ENCODE data around the gene TCF20.

The TCF20 gene

DNA sequence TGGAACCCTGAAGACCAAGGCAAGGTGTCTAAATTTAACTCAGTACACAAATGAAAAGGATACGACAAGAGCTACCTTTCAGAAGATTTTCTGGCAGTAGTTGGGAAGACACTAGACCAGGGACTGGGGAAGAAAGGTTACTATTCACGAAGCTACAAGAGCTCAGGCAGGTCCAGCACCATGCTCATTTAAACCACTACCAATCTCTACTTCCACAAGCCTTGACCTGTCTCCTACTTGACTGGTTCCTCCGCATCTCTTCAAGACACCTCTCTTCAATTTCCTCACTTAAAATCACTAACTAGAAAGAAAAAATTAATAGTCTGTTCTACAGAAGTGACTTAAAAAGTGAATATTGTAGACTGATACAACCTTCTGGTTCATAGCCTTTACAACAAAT lies 22.9 kb downstream of the TCF20 start:
- Histone ChIP-seq H3K27me3 (ENCODE audit: control insufficient read depth, insufficient read depth, low read length) (no peaks in the 10 kb centered on the region), H3K4me2 (ENCODE audit: low read length) (no peak overlapping the region), H3K4me3 (ENCODE audit: low read length) (no peak overlapping the region), H3K4me1 (ENCODE audit: control insufficient read depth, insufficient read depth, low read length) (no peaks in the 10 kb centered on the region), H3K9me3 (replicated peaks; ENCODE audit: low read length) (no peaks in the 10 kb centered on the region), H3K36me3 (ENCODE audit: insufficient read depth, low read length) (no peaks in the 10 kb centered on the region), H3K9ac (ENCODE audit: low read depth, low read length) (no peak overlapping the region)

DNA sequence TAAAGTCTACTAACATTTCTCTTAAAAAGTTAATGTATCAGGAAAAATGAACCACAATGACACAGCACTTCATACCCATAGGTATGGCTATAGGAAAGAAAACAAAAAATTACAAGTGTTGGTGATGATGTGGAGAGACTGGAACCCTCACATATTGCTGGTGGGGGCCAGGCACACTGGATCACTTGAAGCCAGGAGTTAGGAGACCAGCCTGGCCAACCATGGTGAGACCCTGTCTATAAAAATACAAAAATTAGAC lies 26.7 kb downstream of the TCF20 start:
- H3K4me2 ChIP-seq (ENCODE audit: low read length), result no peak overlapping the region
- H3K27me3 ChIP-seq (ENCODE audit: control insufficient read depth, insufficient read depth, low read length), result no peaks in the 10 kb centered on the region
- H3K4me1 ChIP-seq (ENCODE audit: control insufficient read depth, insufficient read depth, low read length), result no peaks in the 10 kb centered on the region
- no peaks in the 10 kb centered on the region for H3K36me3 ChIP-seq (ENCODE audit: insufficient read depth, low read length)
- H3K9me3 ChIP-seq (replicated peaks; ENCODE audit: low read length), result no peaks in the 10 kb centered on the region
- H3K9ac ChIP-seq (ENCODE audit: low read depth, low read length), result no peak overlapping the region
- H3K4me3 ChIP-seq (ENCODE audit: low read length), result no peak overlapping the region

DNA sequence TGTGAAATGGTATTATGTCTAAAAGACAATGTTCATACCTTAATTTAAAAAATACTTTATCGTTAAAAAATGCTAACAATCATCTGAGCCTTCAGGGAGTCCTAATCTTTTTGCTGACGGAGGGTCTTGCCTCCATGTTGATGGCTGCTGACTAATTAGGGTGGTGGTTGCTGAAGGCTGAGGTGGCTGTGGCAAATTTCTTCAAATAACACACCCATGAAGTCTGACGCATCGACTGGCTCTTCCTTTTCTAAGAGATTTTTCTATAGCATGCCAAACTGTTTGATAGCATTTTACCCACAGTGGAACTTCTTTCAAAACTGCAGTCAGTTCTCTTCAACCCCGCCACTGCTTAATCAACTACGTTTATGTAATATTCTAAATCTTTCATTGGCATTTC lies 33.6 kb downstream of the TCF20 start:
- no peak overlapping the region for H3K9ac ChIP-seq (ENCODE audit: low read depth, low read length)
- no peak overlapping the region for H3K4me3 ChIP-seq (ENCODE audit: low read length)
- no peaks in the 10 kb centered on the region for H3K36me3 ChIP-seq (ENCODE audit: insufficient read depth, low read length)
- H3K4me1 ChIP-seq (ENCODE audit: control insufficient read depth, insufficient read depth, low read length), result no peaks in the 10 kb centered on the region
- H3K27me3 ChIP-seq (ENCODE audit: control insufficient read depth, insufficient read depth, low read length), result no peaks in the 10 kb centered on the region
- H3K4me2 ChIP-seq (ENCODE audit: low read length), result no peak overlapping the region
- H3K9me3 ChIP-seq (replicated peaks; ENCODE audit: low read length), result no peaks in the 10 kb centered on the region

DNA sequence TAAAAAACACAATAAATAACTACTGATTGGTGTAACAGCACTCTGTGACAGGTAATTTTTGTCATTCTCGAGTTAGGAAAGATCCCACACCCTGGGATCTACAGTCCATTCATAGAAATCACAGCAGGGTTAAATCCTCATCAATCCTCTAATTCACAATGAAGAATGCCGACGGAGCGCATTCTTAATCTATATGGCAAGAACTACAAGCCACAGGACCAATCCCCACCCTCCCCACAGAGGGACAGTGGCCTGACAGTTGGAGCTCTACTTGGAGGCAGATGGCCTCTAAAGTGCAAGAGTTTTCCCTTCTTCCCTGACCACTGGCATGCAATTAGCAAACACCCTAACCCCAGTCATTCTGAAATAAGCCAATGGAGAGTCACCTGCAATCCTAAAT lies 34.2 kb downstream of the TCF20 start:
- Histone ChIP-seq H3K4me3 (ENCODE audit: low read length) (no peak overlapping the region), H3K4me1 (ENCODE audit: control insufficient read depth, insufficient read depth, low read length) (no peaks in the 10 kb centered on the region), H3K9me3 (replicated peaks; ENCODE audit: low read length) (no peaks in the 10 kb centered on the region), H3K36me3 (ENCODE audit: insufficient read depth, low read length) (no peaks in the 10 kb centered on the region), H3K27me3 (ENCODE audit: control insufficient read depth, insufficient read depth, low read length) (no peaks in the 10 kb centered on the region), H3K4me2 (ENCODE audit: low read length) (no peak overlapping the region), H3K9ac (ENCODE audit: low read depth, low read length) (no peak overlapping the region)

DNA sequence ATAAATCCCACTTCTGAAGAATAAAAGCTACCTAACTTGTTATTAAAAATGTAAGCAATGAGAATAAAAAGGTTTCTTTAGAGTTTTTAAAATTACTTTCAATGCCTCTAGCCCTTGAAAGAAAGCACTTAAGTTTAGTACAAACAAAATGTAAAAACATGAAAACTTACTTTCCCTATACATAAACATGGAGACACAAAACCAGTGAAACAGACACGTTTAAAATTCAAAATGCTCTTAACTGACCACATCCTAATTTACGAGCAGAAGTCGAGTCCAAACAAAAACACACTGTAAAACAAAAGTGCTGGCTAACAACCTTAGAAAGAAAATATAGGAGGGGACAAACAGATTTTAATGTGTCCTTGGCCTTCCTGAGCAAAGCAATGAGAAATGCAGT lies 36.6 kb downstream of the TCF20 start:
- Histone ChIP-seq H3K4me2 (ENCODE audit: low read length) (no peak overlapping the region), H3K27me3 (ENCODE audit: control insufficient read depth, insufficient read depth, low read length) (no peaks in the 10 kb centered on the region), H3K4me3 (ENCODE audit: low read length) (no peak overlapping the region), H3K9me3 (replicated peaks; ENCODE audit: low read length) (no peaks in the 10 kb centered on the region), H3K36me3 (ENCODE audit: insufficient read depth, low read length) (no peaks in the 10 kb centered on the region), H3K4me1 (ENCODE audit: control insufficient read depth, insufficient read depth, low read length) (peaks cover 7% of the 10 kb centered on the region), H3K9ac (ENCODE audit: low read depth, low read length) (no peak overlapping the region)

DNA sequence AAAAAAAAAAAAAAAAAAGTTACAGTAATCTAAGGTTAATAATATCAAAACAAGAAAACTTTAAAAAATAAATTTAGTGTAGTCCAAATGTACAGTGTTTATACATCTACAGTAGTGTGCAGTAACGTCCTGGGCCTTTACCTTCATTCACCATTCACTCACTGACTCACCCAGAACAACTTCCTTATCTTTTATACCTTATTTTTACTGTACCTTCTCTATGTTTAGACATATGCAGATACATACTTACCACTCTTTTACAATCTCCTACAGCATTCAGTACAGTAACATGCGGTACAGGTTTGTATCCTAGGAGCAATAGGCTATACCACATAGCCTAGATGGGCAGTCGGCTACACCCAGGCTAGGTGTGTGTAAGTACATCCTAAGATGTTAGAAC lies 38.5 kb downstream of the TCF20 start:
- H3K9me3 ChIP-seq (replicated peaks; ENCODE audit: low read length), result no peaks in the 10 kb centered on the region
- peaks cover 7% of the 10 kb centered on the region for H3K4me1 ChIP-seq (ENCODE audit: control insufficient read depth, insufficient read depth, low read length)
- no peak overlapping the region for H3K9ac ChIP-seq (ENCODE audit: low read depth, low read length)
- no peak overlapping the region for H3K4me3 ChIP-seq (ENCODE audit: low read length)
- no peaks in the 10 kb centered on the region for H3K36me3 ChIP-seq (ENCODE audit: insufficient read depth, low read length)
- H3K27me3 ChIP-seq (ENCODE audit: control insufficient read depth, insufficient read depth, low read length), result no peaks in the 10 kb centered on the region
- H3K4me2 ChIP-seq (ENCODE audit: low read length), result no peak overlapping the region

DNA sequence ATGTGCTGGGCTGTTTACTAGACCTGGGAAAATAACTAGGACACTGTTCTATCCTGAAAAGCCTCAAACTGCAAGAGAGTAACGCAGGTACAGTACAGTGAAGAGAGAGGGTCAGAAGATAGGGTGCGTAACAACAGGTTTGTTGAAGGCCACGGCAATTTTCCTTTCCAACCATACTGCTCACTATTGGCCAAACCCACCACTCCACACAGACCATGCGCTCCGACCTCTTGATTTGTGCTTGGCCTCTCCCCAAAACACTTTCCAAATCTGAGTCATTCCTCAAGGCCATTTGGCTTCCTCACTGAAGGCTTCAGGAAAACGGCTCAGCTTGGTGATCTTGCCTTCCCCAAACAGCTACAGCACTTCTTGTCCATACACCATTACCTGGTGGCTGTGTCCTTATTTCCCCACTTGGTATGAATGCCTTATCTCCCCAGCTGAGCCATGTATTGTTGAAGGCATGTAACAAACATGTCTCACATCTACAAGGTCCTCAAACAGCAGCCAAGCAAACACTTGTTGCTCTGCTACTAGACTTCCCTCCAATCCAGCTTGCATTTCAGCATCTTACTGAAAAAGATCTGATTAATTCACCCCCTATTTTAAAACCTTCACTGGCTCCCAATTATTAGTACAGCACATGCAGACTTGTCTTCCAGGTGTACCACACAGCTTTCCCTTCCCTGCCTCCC lies 40.9 kb downstream of the TCF20 start:
- peaks cover 7% of the 10 kb centered on the region for H3K4me1 ChIP-seq (ENCODE audit: control insufficient read depth, insufficient read depth, low read length)
- no peaks in the 10 kb centered on the region for H3K9me3 ChIP-seq (replicated peaks; ENCODE audit: low read length)
- H3K4me3 ChIP-seq (ENCODE audit: low read length), result no peak overlapping the region
- no peak overlapping the region for H3K4me2 ChIP-seq (ENCODE audit: low read length)
- no peaks in the 10 kb centered on the region for H3K36me3 ChIP-seq (ENCODE audit: insufficient read depth, low read length)
- H3K27me3 ChIP-seq (ENCODE audit: control insufficient read depth, insufficient read depth, low read length), result no peaks in the 10 kb centered on the region
- no peak overlapping the region for H3K9ac ChIP-seq (ENCODE audit: low read depth, low read length)

DNA sequence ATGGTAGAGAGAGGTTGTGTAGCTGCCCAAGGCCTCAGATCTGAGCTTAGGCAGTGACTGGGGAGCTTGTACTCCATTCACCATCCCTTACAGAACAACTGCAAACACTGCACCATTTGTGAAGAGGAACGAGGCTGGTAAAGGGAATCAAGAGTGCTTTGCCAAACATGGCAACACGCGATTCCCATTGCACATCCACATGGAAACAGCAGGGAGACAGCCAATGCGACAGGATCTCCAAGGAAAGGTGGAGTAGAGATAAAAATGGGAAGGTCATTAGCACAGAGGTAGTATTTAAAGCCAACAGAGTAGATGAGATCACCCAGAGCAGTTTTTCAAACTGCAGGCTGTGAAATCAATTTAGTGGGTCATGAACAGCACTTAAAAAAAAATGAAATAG lies 42.0 kb downstream of the TCF20 start:
- Histone ChIP-seq H3K9ac (ENCODE audit: low read depth, low read length) (no peak overlapping the region), H3K4me3 (ENCODE audit: low read length) (no peak overlapping the region), H3K4me2 (ENCODE audit: low read length) (no peak overlapping the region), H3K4me1 (ENCODE audit: control insufficient read depth, insufficient read depth, low read length) (peaks cover 7% of the 10 kb centered on the region), H3K36me3 (ENCODE audit: insufficient read depth, low read length) (no peaks in the 10 kb centered on the region), H3K27me3 (ENCODE audit: control insufficient read depth, insufficient read depth, low read length) (no peaks in the 10 kb centered on the region), H3K9me3 (replicated peaks; ENCODE audit: low read length) (no peaks in the 10 kb centered on the region)

DNA sequence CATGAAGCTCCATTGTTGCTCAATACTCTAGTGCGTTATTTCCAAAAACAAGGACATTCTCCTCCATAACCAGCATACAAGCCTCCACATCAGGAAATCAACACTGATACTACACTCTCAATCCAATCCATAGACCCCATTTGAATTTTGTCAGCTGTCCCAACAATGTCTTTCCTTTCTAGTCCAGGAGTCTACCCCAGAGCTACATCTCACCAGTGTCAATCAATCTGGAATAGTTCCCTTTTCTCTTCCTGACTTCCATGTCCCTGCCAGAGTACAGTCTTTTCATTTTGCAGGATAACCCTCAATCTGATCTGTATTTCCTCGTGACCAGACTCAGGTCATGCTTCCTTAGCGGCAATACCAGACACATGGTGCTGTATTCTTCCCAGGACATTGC lies 43.0 kb downstream of the TCF20 start:
- Histone ChIP-seq H3K4me3 (ENCODE audit: low read length) (no peak overlapping the region), H3K9me3 (replicated peaks; ENCODE audit: low read length) (no peaks in the 10 kb centered on the region), H3K4me1 (ENCODE audit: control insufficient read depth, insufficient read depth, low read length) (peaks cover 7% of the 10 kb centered on the region), H3K9ac (ENCODE audit: low read depth, low read length) (no peak overlapping the region), H3K36me3 (ENCODE audit: insufficient read depth, low read length) (no peaks in the 10 kb centered on the region), H3K27me3 (ENCODE audit: control insufficient read depth, insufficient read depth, low read length) (no peaks in the 10 kb centered on the region), H3K4me2 (ENCODE audit: low read length) (no peak overlapping the region)

DNA sequence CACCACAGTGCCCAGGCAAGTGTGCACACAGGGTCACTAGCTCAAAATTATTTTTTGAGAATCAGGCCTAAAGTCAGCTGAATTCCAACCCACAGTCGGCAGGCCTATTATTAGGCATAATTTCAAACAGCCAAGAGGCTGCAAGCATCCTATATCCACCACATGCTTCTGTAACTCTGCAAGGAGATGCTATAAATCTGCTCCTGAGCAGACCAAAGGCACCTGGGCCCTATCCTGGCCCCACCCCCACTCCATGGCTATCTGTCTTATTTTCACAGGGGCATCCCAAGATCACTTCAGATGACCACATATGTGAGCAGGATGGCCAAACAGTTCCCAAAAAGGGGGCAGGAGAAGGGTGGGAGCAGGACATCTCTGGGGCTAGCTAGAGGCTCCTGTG lies 44.6 kb downstream of the TCF20 start:
- no peak overlapping the region for H3K4me3 ChIP-seq (ENCODE audit: low read length)
- H3K27me3 ChIP-seq (ENCODE audit: control insufficient read depth, insufficient read depth, low read length), result no peaks in the 10 kb centered on the region
- H3K4me1 ChIP-seq (ENCODE audit: control insufficient read depth, insufficient read depth, low read length), result peaks cover 7% of the 10 kb centered on the region
- H3K9me3 ChIP-seq (replicated peaks; ENCODE audit: low read length), result no peaks in the 10 kb centered on the region
- no peak overlapping the region for H3K4me2 ChIP-seq (ENCODE audit: low read length)
- H3K9ac ChIP-seq (ENCODE audit: low read depth, low read length), result no peak overlapping the region
- no peaks in the 10 kb centered on the region for H3K36me3 ChIP-seq (ENCODE audit: insufficient read depth, low read length)

DNA sequence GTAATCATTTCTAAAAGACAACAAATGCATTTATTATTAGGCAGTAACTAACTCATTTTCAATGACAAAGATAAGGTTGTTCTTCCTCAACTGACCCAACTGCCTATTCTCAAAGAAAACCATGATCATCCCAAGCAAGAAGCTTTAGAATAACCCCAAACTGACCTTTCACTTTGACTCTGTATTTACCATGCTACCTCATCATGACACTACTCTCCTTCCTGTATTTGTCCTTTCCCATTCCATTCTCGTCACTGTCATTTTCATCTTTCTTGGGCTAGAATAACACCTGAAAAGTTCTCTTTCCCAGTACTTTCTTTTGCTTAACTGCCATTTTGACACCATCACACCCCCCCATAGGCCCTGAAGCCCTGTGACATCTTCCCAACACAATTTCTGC lies 48.3 kb downstream of the TCF20 start:
- Histone ChIP-seq H3K4me2 (ENCODE audit: low read length) (no peak overlapping the region), H3K36me3 (ENCODE audit: insufficient read depth, low read length) (no peaks in the 10 kb centered on the region)

More for the DNA sequence above, 48.3 kb downstream of the TCF20 start:
- no peaks in the 10 kb centered on the region for H3K27me3 ChIP-seq (ENCODE audit: control insufficient read depth, insufficient read depth, low read length)
- H3K4me1 ChIP-seq (ENCODE audit: control insufficient read depth, insufficient read depth, low read length), result no peaks in the 10 kb centered on the region
- H3K9me3 ChIP-seq (replicated peaks; ENCODE audit: low read length), result no peaks in the 10 kb centered on the region
- H3K9ac ChIP-seq (ENCODE audit: low read depth, low read length), result no peak overlapping the region
- no peak overlapping the region for H3K4me3 ChIP-seq (ENCODE audit: low read length)
